GM10847 (cell line): ENCODE results near the gene CAPS2.

Experiments used
- POLR2A ChIP-seq: IDR thresholded peaks from 2 replicates; pipeline ENCODE4 v1.6.1; 2011; ENCODE audit not compliant: insufficient read length; ENCODE audit errors: extremely low read depth

The CAPS2 gene

DNA sequence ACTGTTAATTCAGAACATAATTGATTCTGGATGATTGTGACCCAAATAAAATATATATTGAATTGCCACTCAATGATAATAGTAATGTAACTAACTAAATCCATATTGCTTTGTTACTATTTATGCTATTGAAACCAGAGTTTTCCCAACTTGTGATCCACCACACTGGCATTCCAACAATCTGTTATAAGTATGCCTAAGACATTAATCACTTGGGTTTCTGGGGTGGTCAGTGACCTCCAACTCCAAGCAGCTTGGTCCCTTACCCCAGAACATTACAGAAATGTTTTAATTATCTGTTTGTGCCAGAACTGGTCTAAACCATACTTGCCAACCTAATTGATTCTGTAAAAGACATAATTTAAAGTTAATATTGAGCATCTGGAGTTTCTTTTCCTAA is 14.6 kb downstream of the CAPS2 start:
- TF ChIP-seq POLR2A = no peak

DNA sequence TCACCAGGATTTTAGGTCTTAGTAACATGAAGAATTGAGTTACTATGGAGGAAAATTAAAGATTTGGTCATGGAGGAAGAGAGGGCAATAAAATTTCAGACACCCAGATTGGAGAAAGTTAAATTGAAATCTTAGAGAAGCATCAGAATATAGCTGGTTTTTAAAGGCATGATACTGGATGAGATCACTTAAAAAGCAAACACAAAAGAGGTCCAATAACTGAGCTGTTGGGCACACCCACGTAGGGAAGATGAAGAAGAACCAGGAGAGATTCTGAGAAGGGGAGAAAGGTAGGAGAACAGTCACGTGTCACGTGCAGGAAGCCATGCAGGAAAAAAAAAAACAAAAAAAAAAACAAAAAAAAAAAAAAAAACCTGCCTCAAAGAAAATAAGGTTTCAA is 18.8 kb downstream of the CAPS2 start:
- TF ChIP-seq POLR2A = no peak

DNA sequence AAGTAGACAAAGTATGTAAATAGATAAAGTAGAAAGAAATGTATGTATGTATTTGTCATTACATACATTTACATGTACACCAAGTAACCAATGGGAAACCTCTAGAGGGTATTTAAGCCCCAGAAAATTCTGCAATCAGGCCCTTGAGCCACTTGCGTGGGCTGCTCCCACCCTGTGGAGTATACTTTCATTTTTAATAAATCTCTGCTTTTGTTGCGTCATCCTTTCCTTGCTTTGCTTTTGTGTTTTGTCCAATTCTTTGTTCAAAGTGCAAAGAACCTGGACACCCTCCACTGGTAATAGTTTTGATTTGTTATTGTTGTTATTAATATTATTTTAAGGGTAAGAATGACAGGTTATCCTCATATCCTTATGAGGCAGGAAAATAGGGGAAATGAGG is 21.8 kb downstream of the CAPS2 start:
- no peak for TF ChIP-seq POLR2A

DNA sequence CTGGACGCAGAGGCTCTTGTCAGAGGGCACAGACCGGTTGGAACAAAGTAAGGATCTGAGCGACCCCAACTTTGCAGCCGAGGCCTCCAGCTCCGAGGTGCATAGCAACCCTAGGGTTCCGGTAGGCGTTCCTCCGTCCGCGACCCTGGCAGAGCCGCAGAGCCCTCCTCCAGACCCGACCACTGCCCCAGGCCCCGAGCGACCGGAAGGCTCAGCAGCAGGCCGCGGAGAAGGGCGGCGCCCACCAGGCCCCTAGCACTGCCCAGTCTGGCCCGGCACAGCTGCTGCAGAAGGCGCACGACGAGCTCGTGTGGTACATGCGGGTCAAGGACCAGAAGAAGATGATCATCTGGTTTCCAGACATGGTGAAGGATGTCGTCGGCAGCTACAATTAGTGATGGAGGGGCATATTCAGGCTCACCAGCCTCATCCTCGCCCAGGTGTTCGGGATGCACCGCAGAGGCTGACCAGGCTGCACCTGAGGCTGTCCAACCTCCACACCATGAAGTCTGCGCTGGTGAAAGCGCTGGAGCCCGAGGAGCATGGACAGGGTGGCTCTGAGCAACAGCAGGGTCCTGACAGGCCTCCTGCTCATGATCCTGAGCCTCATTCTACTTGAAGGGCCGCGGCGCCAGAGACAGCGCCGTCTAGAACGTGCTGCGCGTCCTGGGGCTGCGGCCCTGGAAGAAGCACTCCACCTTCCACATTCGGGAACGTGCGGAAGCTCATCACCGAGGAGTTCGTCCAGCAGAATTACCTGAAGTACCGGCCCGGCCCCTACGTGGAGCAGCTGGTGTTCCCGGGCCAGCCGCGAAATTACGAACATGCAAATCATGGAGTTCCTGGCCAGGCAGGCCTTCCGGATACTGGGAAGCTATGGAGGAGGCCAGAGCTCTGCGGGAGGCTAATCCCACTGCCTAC is 24.5 kb downstream of the CAPS2 start:
- TF ChIP-seq POLR2A = no peak

DNA sequence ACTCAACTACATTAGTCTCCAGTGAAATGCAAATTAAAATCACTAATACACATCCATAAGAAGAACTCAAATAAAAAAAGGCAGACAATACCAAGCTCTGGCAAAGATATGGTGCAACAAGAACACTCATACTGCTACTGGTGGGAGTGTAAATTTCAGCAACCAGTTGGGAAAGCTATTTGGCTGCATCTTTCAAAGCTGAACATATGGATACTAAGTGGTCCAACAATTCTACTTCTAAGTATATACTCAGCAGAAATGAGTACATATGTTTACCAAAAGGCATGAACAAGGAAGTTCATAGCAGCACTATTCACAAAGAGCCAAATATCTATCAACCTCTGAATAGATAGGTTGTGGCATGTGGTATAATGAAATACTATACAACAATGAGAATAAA is 27.3 kb downstream of the CAPS2 start:
- no peak for TF ChIP-seq POLR2A

DNA sequence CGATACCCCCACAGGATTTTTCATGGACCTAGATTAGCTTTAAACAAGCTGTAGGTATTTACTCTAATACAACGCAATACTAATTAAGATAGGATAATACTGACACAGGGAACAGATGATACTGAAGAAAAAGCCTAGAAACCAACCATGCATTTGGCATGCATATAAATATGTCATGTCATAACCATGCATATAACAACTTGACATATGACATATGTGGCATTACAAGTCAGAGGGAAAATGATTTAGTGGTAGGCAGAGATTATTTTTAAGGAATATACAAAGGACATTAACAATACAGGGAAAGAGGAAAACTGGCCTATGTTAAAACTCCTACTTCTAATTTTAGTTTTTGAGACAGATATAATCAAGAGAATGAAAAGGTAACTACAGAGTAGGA is 27.9 kb downstream of the CAPS2 start:
- TF ChIP-seq POLR2A = no peak

DNA sequence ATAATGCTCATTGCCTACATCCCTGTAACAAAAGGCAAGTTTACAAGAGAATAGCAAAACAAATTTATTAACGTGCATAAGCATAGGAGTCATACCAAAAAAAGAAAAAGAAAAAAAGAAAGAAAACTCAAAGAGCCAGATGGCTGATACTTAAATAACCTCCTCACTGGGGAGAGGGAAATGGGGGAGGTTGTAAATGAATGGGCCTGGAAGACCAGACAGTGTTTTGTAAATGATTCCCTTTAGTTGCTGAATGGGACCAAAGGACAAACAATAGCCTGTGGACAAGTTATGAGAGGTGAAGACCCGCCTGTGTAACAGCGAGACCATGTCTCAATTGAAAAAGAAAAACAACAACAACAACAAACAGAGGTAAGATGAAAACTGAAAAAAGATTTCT is 35.3 kb downstream of the CAPS2 start:
- no peak for TF ChIP-seq POLR2A

DNA sequence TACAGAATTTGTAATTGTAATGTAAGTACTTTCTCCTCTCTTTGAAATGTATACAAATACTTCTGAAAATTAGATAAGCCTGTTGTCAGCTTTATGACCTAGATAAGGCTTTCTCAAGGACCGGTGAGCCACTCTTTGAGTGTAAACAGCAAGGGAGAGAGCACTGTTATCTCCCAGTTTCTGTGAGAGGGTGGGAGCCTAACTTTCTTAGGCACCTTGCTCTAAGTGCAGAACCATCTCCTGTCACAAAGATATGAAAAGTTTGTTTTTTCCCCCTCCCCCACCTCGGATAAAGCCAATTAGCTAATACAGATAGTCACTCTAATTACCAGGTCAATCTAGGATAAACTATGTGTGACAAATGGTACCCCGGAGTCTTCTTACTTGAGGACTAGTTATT is 35.8 kb downstream of the CAPS2 start:
- TF ChIP-seq POLR2A = no peak

DNA sequence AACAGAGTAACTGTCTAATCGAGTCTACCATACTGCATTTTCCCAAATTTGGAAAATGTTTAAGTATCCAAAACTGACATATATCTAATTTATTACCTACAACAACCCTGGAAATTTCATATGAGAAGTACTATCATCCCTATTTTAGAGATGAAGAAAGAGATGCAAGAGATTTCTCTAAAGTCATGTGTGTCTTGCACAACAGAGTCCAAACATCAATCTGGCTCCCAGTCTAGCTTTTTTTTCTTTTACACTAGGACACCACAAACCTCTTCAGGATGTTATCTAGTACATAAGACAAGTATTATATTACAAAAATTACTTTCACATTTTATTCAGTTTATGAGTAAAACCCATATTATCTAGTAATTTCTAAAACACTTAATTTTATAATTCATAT is 39.1 kb downstream of the CAPS2 start:
- no peak for TF ChIP-seq POLR2A

DNA sequence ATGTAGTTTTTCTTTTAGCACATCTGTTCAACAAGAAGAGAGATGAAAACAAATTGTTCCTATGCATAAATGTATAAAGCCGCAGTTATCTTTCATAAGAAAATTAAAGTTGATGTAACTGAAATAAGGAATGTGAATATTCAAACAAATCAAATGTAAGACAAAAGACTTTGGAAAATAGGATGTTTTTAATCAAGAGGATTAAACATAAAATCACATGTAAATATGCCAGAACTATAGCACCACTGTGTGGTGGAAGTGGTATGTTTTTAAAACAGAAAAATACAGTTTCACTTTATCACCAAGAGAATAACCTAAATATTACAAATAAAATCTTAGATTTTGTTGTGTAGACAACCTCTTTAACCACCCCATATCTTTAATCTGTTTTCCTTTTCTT is 40.4 kb downstream of the CAPS2 start:
- no peak for TF ChIP-seq POLR2A

DNA sequence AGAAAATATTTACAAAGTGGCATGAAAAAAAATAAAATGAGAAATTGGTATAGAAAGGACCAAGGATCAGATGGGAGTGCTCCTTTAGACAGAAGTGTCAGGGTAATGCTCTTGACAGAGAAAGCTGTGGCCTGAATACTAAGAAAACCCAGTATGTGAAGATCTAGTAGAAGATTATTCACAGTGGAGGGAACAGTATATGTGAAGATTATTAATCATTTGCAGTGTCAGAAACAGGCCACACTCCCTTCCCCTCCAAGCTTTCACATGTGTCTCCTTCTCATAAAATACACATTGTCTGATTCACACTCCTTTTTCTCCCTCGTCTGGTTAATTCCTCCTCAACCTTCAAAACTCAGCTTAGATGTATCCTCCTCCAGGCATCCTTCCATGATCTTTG is 41.3 kb downstream of the CAPS2 start:
- no peak for TF ChIP-seq POLR2A

DNA sequence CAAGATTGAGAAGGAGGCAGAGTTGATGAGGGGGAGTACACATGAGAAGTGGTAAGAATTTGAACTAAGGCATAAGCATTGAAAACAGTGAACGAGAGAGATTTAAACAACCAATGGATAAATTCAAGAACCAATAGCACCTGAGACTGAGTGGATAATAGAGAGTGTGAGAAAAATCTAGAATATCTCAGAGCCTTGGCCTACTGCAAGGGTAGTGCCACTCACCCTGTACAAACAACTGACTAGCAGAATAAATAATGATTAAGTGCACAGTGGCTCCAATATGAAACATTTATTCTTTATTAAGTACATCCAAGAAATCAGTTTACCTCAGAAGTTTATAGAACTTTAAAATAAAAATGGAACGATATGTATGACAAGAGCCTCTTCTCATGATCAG is 54.4 kb downstream of the CAPS2 start:
- no peak for TF ChIP-seq POLR2A

DNA sequence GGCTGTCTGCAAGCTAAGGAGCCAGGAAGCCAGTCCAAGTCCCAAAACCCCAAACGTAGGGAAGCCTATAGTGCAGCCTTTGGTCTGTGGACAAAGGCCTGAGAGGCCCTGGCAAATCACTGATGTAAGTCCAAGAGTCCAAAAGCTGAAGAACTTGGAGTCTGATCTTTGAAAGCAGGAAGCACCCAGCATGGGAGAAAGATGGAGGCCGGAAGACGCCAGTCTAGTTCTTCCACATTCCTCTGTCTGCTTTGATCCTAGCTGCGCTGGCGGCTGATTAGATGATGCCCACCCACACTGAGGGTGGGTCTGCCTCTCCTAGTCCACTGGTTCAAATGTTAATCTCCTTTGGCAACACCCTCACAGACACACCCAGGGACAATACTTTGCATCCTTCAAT is 58.5 kb downstream of the CAPS2 start:
- TF ChIP-seq POLR2A = no peak

DNA sequence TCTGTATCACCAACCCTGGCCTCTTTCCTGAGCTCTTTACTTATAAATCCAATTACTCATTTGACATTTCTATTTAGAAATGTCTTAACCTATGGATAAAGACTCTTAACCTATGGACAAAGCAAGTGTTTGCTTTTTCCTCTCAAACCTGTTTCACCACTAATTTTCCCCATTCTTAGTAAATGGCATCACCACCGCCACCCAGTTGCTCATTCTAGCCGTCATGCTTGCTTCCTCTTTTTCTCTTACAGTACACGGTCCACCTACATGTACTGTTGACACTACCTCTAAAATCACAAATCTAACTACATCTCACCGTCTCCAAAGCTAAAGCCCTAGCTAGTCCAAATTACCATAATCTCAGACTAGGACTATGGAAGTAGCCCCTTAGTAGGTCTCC is 60.0 kb downstream of the CAPS2 start:
- no peak for TF ChIP-seq POLR2A

DNA sequence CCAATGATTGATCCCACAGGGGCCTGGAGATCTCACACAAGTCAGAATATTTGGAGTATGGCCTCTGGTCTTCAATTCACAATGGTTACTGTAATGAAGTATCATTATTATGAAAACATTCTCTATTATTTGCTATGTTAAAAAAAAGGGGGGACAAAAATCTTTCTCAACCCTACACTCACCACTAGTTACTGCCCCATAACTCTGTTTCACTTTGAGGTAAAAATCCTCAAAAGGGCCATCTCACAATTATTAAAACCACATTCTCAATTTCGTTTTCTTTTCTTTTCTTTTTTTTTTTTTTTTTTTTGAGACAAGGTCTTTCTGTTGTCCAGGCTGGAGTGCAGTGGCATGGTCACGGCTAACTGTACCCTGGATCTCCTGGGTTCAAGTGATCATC is 60.9 kb downstream of the CAPS2 start:
- no peak for TF ChIP-seq POLR2A

DNA sequence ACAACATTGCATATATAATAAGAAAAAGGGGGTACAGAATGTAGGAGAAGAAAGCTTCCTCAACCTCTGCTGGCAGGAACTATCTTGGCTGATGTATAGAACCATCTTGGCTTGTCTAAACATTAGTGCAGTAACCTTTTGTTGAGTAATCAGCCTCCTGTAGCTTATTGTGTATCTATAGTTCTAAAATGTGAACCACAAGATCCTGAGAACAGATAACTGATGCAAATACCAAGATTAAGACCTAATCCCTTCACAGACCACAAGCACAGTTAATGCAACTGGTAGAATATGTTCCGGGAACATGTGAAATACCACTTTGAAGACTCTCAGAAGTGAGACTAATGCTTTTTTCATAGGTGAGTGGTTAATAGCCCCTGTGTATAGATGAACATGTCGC is 69.8 kb downstream of the CAPS2 start:
- no peak for TF ChIP-seq POLR2A

DNA sequence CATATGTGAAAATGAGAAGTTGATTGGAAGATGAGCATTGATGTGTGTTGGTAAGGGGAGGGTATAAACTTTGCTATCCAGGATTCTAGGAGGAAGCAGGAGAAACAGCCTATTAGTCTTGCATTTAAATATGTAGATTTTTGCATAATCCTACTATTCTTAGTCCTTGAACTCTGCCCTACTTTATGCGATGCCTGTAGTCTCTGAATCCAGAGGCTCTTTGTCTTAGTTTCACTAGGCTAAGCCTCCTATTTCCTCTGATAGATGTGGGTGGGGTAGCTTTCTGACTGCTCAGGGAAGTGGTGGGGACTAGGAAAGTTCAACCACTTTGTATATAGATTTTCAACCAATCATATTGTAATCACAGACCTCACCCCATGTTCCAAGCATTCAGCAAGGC is 71.0 kb downstream of the CAPS2 start:
- TF ChIP-seq POLR2A = no peak
